MM.1S (cell line): Measurements from ENCODE around the gene SLC4A5.

Experiments
- DNase-seq: peaks from one replicate; pipeline ENCODE4 v3.0.0-alpha.2; 2015
- H2AFZ ChIP-seq: fragments of 300-600 bp; sonication (generic); 2 replicates; pipeline ENCODE4 v1.6.0; 2016; ENCODE audit warnings: antibody characterized with exemption, low read length
- H3F3A ChIP-seq: fragments of 300-600 bp; sonication (generic); 2 replicates; pipeline ENCODE4 v1.6.1; 2016; ENCODE audit warnings: mild to moderate bottlenecking, antibody characterized with exemption, low read length, moderate library complexity, mixed read lengths; ENCODE audit not compliant: insufficient read depth
- H3K27ac ChIP-seq: fragments of 300-600 bp; sonication (generic); 2 replicates; pipeline ENCODE4 v1.5.1; 2016; ENCODE audit warnings: mild to moderate bottlenecking, low read length
- H3K27me3 ChIP-seq: fragments of 300-600 bp; sonication (generic); replicated peaks from 2 replicates; pipeline ENCODE4 v1.6.0; 2016; ENCODE audit warnings: low read length; ENCODE audit not compliant: insufficient read depth
- H3K36me3 ChIP-seq: fragments of 300-600 bp; sonication (generic); replicated peaks from 2 replicates; pipeline ENCODE4 v1.6.1; 2016; ENCODE audit warnings: mild to moderate bottlenecking, low read length, mixed read lengths; ENCODE audit not compliant: insufficient read depth
- H3K4me1 ChIP-seq: fragments of 300-600 bp; sonication (generic); 2 replicates; pipeline ENCODE4 v1.6.1; 2016; ENCODE audit warnings: low read length, mixed read lengths
- H3K4me2 ChIP-seq: fragments of 300-600 bp; sonication (generic); 2 replicates; pipeline ENCODE4 v1.6.0; 2016; ENCODE audit warnings: low read depth, low read length
- H3K4me3 ChIP-seq: fragments of 300-600 bp; sonication (generic); 2 replicates; pipeline ENCODE4 v1.5.1; 2016; ENCODE audit warnings: low read length, mixed read lengths
- H3K79me2 ChIP-seq: fragments of 300-600 bp; sonication (generic); 2 replicates; pipeline ENCODE4 v1.6.1; 2016; ENCODE audit warnings: mixed run types, low read length, mixed read lengths
- H3K9ac ChIP-seq: fragments of 300-600 bp; sonication (generic); 2 replicates; pipeline ENCODE4 v1.6.1; 2016; ENCODE audit warnings: low read length, mixed read lengths
- H3K9me2 ChIP-seq: fragments of 300-600 bp; sonication (generic); replicated peaks from 2 replicates; pipeline ENCODE4 v1.6.1; 2016; ENCODE audit warnings: mild to moderate bottlenecking, low read length, mixed read lengths; ENCODE audit not compliant: insufficient read depth
- H3K9me3 ChIP-seq: fragments of 300-600 bp; sonication (generic); replicated peaks from 2 replicates; pipeline ENCODE4 v1.6.1; 2016; ENCODE audit warnings: mild to moderate bottlenecking, low read length, mixed read lengths; ENCODE audit not compliant: insufficient read depth
- H4K20me1 ChIP-seq: fragments of 300-600 bp; sonication (generic); 2 replicates; pipeline ENCODE4 v1.6.1; 2016; ENCODE audit warnings: mild to moderate bottlenecking, low read length, moderate library complexity, mixed read lengths; ENCODE audit not compliant: insufficient read depth
- EZH2 ChIP-seq: fragments of 300-600 bp; sonication (generic); optimal IDR thresholded peaks from 2 replicates; pipeline ENCODE3; 2017; ENCODE audit warnings: low read depth, mild to moderate bottlenecking, antibody characterized with exemption, low read length, mixed read lengths
- EZH2phosphoT487 ChIP-seq: fragments of 300-600 bp; sonication (generic); IDR thresholded peaks from 2 replicates; pipeline ENCODE4 v1.6.1; 2018; ENCODE audit warnings: antibody characterized with exemption, low read length
- TF ChIP-seq, protein P1 (sequence below): fragments of 300-600 bp; sonication (generic); IDR thresholded peaks from 2 replicates; pipeline ENCODE4 v1.5.1; 2016; ENCODE audit warnings: antibody characterized with exemption, low read length, mixed read lengths

Gene SLC4A5

DNA sequence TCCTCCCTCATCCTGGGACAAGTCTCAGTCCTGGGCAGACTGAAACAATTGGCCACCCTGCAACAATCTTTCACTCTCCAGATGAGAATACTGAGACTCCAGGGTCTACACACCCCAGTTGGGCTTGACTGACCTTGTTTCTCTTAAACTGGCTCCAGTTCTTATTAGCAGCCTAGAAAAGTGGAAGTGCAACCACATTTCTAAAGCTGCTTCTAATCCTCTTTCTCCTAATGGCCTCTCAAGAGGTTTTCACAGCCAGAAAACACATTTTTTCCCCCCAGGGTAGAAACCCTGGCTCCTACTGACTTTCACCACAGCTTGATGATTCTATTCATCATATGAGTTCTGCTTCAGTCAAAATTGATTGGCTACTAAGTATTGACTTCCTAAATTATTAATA is 45.8 kb downstream of the SLC4A5 start:
- Histone ChIP-seq H3K4me2 (no peak overlapping the region), H2AFZ (no peak overlapping the region), H3K27ac (no peak overlapping the region), H3K4me1 (0 out of 2 replicates have a peak, but pooled peaks cover 8% of the 10 kb centered on the region), H4K20me1 (no peaks in the 10 kb centered on the region), H3K36me3 (no peaks in the 10 kb centered on the region), H3K27me3 (no peaks in the 10 kb centered on the region), H3K9ac (no peak overlapping the region), H3K79me2 (no peaks in the 10 kb centered on the region), H3K4me3 (no peak overlapping the region), H3K9me3 (no peaks in the 10 kb centered on the region), H3F3A (no peaks in the 10 kb centered on the region), H3K9me2 (no peaks in the 10 kb centered on the region)
- no peak for TF ChIP-seq EZH2
- TF ChIP-seq EZH2phosphoT487 = no peak
- TF ChIP-seq, protein P1, sequence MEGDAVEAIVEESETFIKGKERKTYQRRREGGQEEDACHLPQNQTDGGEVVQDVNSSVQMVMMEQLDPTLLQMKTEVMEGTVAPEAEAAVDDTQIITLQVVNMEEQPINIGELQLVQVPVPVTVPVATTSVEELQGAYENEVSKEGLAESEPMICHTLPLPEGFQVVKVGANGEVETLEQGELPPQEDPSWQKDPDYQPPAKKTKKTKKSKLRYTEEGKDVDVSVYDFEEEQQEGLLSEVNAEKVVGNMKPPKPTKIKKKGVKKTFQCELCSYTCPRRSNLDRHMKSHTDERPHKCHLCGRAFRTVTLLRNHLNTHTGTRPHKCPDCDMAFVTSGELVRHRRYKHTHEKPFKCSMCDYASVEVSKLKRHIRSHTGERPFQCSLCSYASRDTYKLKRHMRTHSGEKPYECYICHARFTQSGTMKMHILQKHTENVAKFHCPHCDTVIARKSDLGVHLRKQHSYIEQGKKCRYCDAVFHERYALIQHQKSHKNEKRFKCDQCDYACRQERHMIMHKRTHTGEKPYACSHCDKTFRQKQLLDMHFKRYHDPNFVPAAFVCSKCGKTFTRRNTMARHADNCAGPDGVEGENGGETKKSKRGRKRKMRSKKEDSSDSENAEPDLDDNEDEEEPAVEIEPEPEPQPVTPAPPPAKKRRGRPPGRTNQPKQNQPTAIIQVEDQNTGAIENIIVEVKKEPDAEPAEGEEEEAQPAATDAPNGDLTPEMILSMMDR = no peak
- no peak for DNase-seq

DNA sequence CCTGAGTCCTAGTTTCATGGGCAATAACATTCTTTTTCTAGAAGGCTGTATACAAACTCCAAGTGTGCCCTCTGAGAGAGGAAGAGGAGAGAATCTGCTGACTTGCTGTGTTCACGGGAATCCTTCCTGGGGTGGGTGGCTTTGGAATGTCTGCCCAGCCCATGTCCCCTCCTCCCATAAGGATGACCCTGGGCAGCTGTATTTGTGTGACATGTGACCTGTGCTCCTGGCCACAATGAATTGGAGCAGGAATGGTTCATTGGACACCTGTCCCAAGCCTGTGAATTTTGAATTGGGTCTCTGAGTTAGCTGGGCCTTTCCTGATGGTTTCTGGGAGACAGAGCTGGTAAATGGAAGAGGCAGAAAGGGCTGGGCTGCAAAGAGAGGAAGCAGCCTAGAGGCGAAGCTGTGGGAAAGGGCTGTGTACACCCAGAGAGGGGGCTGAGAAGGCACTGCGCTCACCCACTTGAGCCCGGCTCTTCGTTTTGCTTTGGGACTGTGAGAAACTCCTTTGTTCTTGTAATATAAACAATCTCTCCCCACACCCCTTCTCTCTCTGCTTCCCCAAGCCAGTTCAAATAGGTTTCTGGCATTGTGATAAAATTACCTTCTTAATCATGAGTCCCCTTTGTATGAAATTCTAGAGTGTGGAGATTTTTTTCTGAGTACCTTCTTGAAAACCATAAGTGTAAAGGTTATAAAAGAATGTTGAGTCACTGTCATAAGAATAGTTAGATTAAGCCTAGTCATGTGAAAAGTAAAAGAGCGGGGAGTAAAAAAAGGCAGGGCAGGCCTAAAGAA is 49.8 kb downstream of the SLC4A5 start:
- Histone ChIP-seq H3K9ac (no peak overlapping the region), H3K4me1 (peaks cover 24% of the 10 kb centered on the region), H3K4me2 (no peak overlapping the region), H3K4me3 (no peak overlapping the region), H3F3A (peaks cover 4% of the 10 kb centered on the region; the same call in 1 of the 2 replicates), H3K9me3 (no peaks in the 10 kb centered on the region), H3K36me3 (no peaks in the 10 kb centered on the region), H3K79me2 (no peaks in the 10 kb centered on the region), H3K9me2 (no peaks in the 10 kb centered on the region), H3K27ac (no peak overlapping the region), H4K20me1 (no peaks in the 10 kb centered on the region), H3K27me3 (no peaks in the 10 kb centered on the region), H2AFZ (no peak overlapping the region)
- TF ChIP-seq EZH2 (no peak), EZH2phosphoT487 (no peak)
- TF ChIP-seq, protein P1 = no peak
- DNase-seq = no peak

DNA sequence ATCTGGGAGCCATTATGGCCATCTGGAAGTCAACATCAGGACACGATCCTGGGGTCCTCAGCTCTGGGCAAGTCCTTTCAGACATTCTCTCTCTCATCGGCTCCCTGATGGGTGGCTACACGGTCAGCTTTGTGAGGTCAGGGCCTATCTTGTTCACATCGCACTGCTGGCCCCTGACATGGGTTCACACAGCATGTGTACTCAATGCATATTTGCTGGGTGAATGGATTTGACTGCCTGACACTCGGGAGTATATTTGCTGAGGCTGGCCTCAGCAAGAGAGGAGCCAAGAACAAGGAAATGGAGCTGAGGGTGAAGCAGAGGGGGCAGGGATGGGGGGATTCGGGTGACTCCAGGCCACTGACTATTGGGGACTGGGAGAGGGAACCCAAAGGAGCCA is 50.5 kb downstream of the SLC4A5 start:
- Histone ChIP-seq H3K4me2 (no peak overlapping the region), H2AFZ (no peak overlapping the region), H3K27ac (no peak overlapping the region), H3K4me3 (no peak overlapping the region), H4K20me1 (no peaks in the 10 kb centered on the region), H3F3A (peaks cover 4% of the 10 kb centered on the region; the same call in 1 of the 2 replicates), H3K9me2 (no peaks in the 10 kb centered on the region), H3K36me3 (no peaks in the 10 kb centered on the region), H3K27me3 (no peaks in the 10 kb centered on the region), H3K9me3 (no peaks in the 10 kb centered on the region), H3K4me1 (peaks cover 21% of the 10 kb centered on the region), H3K79me2 (no peaks in the 10 kb centered on the region), H3K9ac (no peak overlapping the region)
- TF ChIP-seq, protein P1 = no peak
- TF ChIP-seq EZH2 (no peak), EZH2phosphoT487 (no peak)
- no peak for DNase-seq
